ENCODE measurements around the gene NEK2.
"Not testable (repeated sequence)": the region's sequence is repeated elsewhere in the genome, so short reads cannot be mapped to it uniquely, and the experiment has no call there.

The NEK2 gene

GRCh38 chr1:211695135-211695816 is 19.9 kb upstream of the NEK2 start:
- DNase-seq: no peak

- DNase-seq: not testable (repeated sequence)
These were observed 18.5 kb upstream of the NEK2 start for GRCh38 chr1:211693911-211694310.

GRCh38 chr1:211688421-211688820 is 13.0 kb upstream of the NEK2 start:
- no peak for DNase-seq

GRCh38 chr1:211687462-211688215 is 12.2 kb upstream of the NEK2 start:
- DNase-seq: no peak

- DNase-seq: no peak
These were observed 10.4 kb upstream of the NEK2 start for GRCh38 chr1:211685823-211686222.

- DNase-seq: no peak
These were observed 9.4 kb upstream of the NEK2 start for GRCh38 chr1:211684791-211685190.

GRCh38 chr1:211684331-211684730 is 8.9 kb upstream of the NEK2 start:
- DNase-seq: no peak

GRCh38 chr1:211683396-211684297 is 8.2 kb upstream of the NEK2 start:
- DNase-seq: no peak

GRCh38 chr1:211682186-211682585 is 6.8 kb upstream of the NEK2 start:
- not testable (repeated sequence) for DNase-seq

- DNase-seq: peak in 50 of 56 donors; percentile 16 to 84 (median 64)
These were observed 5.4 kb upstream of the NEK2 start for GRCh38 chr1:211680752-211681327.

GRCh38 chr1:211677659-211678058 is 2.2 kb upstream of the NEK2 start:
- no peak for DNase-seq

GRCh38 chr1:211676761-211677160 is 1.3 kb upstream of the NEK2 start:
- DNase-seq: no peak

- DNase-seq: no peak
These were observed 724 bp upstream of the NEK2 start for GRCh38 chr1:211676106-211676583.

GRCh38 chr1:211667065-211667617 is 8.3 kb downstream of the NEK2 start:
- no peak for DNase-seq

GRCh38 chr1:211660718-211661222 is 14.7 kb downstream of the NEK2 start:
- no peak for DNase-seq

- no peak for DNase-seq
These were observed 18.7 kb downstream of the NEK2 start for GRCh38 chr1:211656728-211657127.

GRCh38 chr1:211654838-211655787 is 20.3 kb downstream of the NEK2 start:
- peak in 55 of 56 donors; percentile 20 to 93 (median 68) for DNase-seq

GRCh38 chr1:211653959-211654496 is 21.4 kb downstream of the NEK2 start:
- DNase-seq: no peak

GRCh38 chr1:211653293-211653692 is 22.1 kb downstream of the NEK2 start:
- no peak for DNase-seq
